HepG2 (cell line): ENCODE measurements around the gene ZNF12. TPM values are rescaled to one million over a fixed set of nuclear protein-coding genes. Genes with fewer than 3 reads are reported as not detected.

ENCODE experiments used
- ATAC-seq: fragments of 200-7000 bp; cut with Tn5 transposase; 3 replicates; pipeline ENCODE4 v1.9.1; 2020; ENCODE audit warnings: mild to moderate bottlenecking, moderate library complexity
- BruUV-seq: library from RNA; stranded (reverse); fragments of 400-500 nt; replicated peaks from 2 replicates; lab custom pipeline; 2021; lab: Mats Ljungman, UMichigan
- CTCF ChIA-PET: fragments of 300-600 bp; formaldehyde crosslinking; extraction: SDS; loops from one replicate; lab custom pipeline; 2021; ENCODE audit warnings: low total read pairs, inconsistent platforms, low intra/inter-chr PET ratio; lab: Yijun Ruan, JAX
- POLR2A ChIA-PET: fragments of 350-600 bp; sonication (Branson Sonifier 250); formaldehyde crosslinking; loops from one replicate; lab custom pipeline; 2020; ENCODE audit warnings: antibody characterized with exemption, inconsistent platforms; lab: Yijun Ruan, JAX
- DNase-seq: peaks from one replicate; pipeline ENCODE4 v3.0.0-alpha.2; 2015; ENCODE audit warnings: low spot score
- FAIRE-seq: peaks from 3 replicates; lab custom pipeline; 2011; peaks lifted over from hg19 to GRCh38; lab: Jason Lieb, UNC
- H2AFZ ChIP-seq: one replicate; pipeline ENCODE4 v1.6.1; 2011; ENCODE audit warnings: low read length, inconsistent platforms
- H3K27ac ChIP-seq: fragments of 300-600 bp; 3 replicates; pipeline ENCODE4 v1.8.0; 2011; ENCODE audit warnings: mixed run types, mild to moderate bottlenecking, mixed read lengths, low read length, inconsistent platforms; ENCODE audit not compliant: insufficient read depth; ENCODE audit errors: extremely low read length
- H3K27me3 ChIP-seq, 2 experiments: fragments of 200-600 bp in 1 of 2; 2 replicates in 1 of 2; 3 replicates in 1 of 2; pipeline versions ENCODE4 v1.6.0 to v1.8.0; 2011; ENCODE audit warnings: low read length in 2 of 2, mild to moderate bottlenecking in 2 of 2, moderate library complexity in 2 of 2, inconsistent platforms in 1 of 2; ENCODE audit not compliant: insufficient read depth in 2 of 2, control insufficient read depth in 1 of 2
- H3K36me3 ChIP-seq, 2 experiments: fragments of 200-600 bp in 1 of 2; replicated peaks in 1 of 2; 2 replicates in 1 of 2; 3 replicates in 1 of 2; pipeline versions ENCODE4 v1.5.1 to v1.8.0; 2011; ENCODE audit warnings: low read length in 2 of 2, inconsistent platforms in 1 of 2; ENCODE audit not compliant: insufficient read depth in 2 of 2, control insufficient read depth in 1 of 2
- H3K4me1 ChIP-seq: 2 replicates; pipeline ENCODE4 v1.5.1; 2012; ENCODE audit warnings: low read length, inconsistent platforms; ENCODE audit not compliant: insufficient read depth
- H3K4me2 ChIP-seq: 2 replicates; pipeline ENCODE4 v1.6.0; 2011; ENCODE audit warnings: low read depth, low read length, inconsistent platforms
- H3K4me3 ChIP-seq, 3 experiments: fragments of 200-600 bp in 1 of 3; sonication (generic), shearing (Covaris generic) in 1 of 3; replicated peaks in 1 of 3; 2 replicates each; pipeline ENCODE4 v1.5.1; 2011 to 2016; ENCODE audit warnings: low read length in 3 of 3, inconsistent platforms in 2 of 3, low read depth in 2 of 3, mild to moderate bottlenecking in 2 of 3, control low read depth in 1 of 3, mixed read lengths in 1 of 3; ENCODE audit not compliant: insufficient read depth in 1 of 3
- H3K79me2 ChIP-seq: one replicate; pipeline ENCODE4 v1.6.1; 2011; ENCODE audit warnings: low read length, inconsistent platforms; ENCODE audit not compliant: insufficient read depth
- H3K9ac ChIP-seq: 2 replicates; pipeline ENCODE4 v1.6.0; 2011; ENCODE audit warnings: mild to moderate bottlenecking, low read depth, low read length, inconsistent platforms; ENCODE audit not compliant: insufficient read depth
- H3K9me3 ChIP-seq: 2 replicates; pipeline ENCODE4 v1.5.1; 2012; ENCODE audit warnings: mild to moderate bottlenecking, low read length
- H4K20me1 ChIP-seq: 2 replicates; pipeline ENCODE4 v1.6.0; 2011; ENCODE audit warnings: inconsistent platforms, mild to moderate bottlenecking, low read length, moderate library complexity; ENCODE audit not compliant: insufficient read depth
- EEA1 ChIP-seq: sonication (generic); formaldehyde crosslinking; IDR thresholded peaks from 2 replicates; pipeline ENCODE4 v1.5.1; 2020; ENCODE audit warnings: mild to moderate bottlenecking, missing genetic modification reagents, borderline replicate concordance
- JUN ChIP-seq: sonication (generic); formaldehyde crosslinking; IDR thresholded peaks from 2 replicates; pipeline ENCODE4 v1.4.0; 2020; ENCODE audit warnings: mild to moderate bottlenecking, missing genetic modification reagents
- MAFF ChIP-seq: IDR thresholded peaks from 2 replicates; pipeline ENCODE4 v1.6.1; 2011; ENCODE audit warnings: low read depth, low read length, improper control_type of control experiment
- NRL ChIP-seq: sonication (generic); formaldehyde crosslinking; IDR thresholded peaks from 2 replicates; pipeline ENCODE4 v1.5.0; 2020; ENCODE audit warnings: missing genetic modification reagents, mild to moderate bottlenecking, moderate library complexity, borderline replicate concordance
- RELA ChIP-seq: sonication (generic); formaldehyde crosslinking; IDR thresholded peaks from 2 replicates; pipeline ENCODE4 v1.4.0; 2020; ENCODE audit warnings: missing genetic modification reagents
- SPEN ChIP-seq: sonication (generic); formaldehyde crosslinking; IDR thresholded peaks from 2 replicates; pipeline ENCODE4 v1.5.1; 2020; ENCODE audit warnings: low read depth, mild to moderate bottlenecking, missing genetic modification reagents
- ZFY ChIP-seq: sonication (generic); formaldehyde crosslinking; IDR thresholded peaks from 2 replicates; pipeline ENCODE4 v1.4.0; 2020; ENCODE audit warnings: missing genetic modification reagents
- ZNF224 ChIP-seq: sonication (generic); formaldehyde crosslinking; IDR thresholded peaks from 2 replicates; pipeline ENCODE4 v1.5.0; 2020; ENCODE audit warnings: mild to moderate bottlenecking, missing genetic modification reagents
- ZNF496 ChIP-seq: sonication (generic); formaldehyde crosslinking; IDR thresholded peaks from 2 replicates; pipeline ENCODE4 v1.8.1; 2023; ENCODE audit warnings: mild to moderate bottlenecking, moderate library complexity, missing genetic modification reagents; ENCODE audit not compliant: insufficient replicate concordance
- ZNF589 ChIP-seq: sonication (generic); formaldehyde crosslinking; conservative IDR thresholded peaks from 2 replicates; pipeline ENCODE4 v1.8.0; 2022; ENCODE audit warnings: mild to moderate bottlenecking, moderate library complexity, missing genetic modification reagents
- ZNF615 ChIP-seq: sonication (generic); formaldehyde crosslinking; IDR thresholded peaks from 2 replicates; pipeline ENCODE4 v1.5.0; 2020; ENCODE audit warnings: mild to moderate bottlenecking, missing genetic modification reagents, borderline replicate concordance
- ZSCAN22 ChIP-seq: sonication (generic); formaldehyde crosslinking; IDR thresholded peaks from 2 replicates; pipeline ENCODE4 v1.4.0; 2020; ENCODE audit warnings: mild to moderate bottlenecking, missing genetic modification reagents
- WGBS: methylation state at CpG from one replicate; pipeline ENCODE4 v1.1.6; 2017; ENCODE audit warnings: low lambda C conversion rate; 5-methylcytosine and 5-hydroxymethylcytosine counted together
- in situ Hi-C: cut with HindIII; loops from 2 replicates; pipeline ENCODE4 v1.10.0; 2017; ENCODE audit warnings: low pct_unique_long_range_greater_than_20kb; ENCODE audit not compliant: extremely low pct_ligation_motif_present
- intact Hi-C: fragments of 100-400 bp; cut with micrococcal nuclease; formaldehyde crosslinking; loops from one replicate; pipeline ENCODE4 v1.10.0; 2022; ENCODE audit not compliant: unreplicated experiment
- polyA plus RNA-seq, 8 experiments: library from polyadenylated mRNA; depleted of rRNA in 3 of 8; stranded (reverse) in 7 of 8; unstranded in 1 of 8; fragments of >200 nt; fragmentation: Illumina TruSeq in 4 of 8; extraction: Trizol in 4 of 8; gene quantifications; 2 replicates each; pipeline versions ENCODE4 v1.2.1 to v1.2.3, GENCODE V29; 2011 to 2016; ENCODE audit warnings: low read depth in 4 of 8, missing spikeins in 1 of 8, mixed read lengths in 1 of 8; ENCODE audit not compliant: insufficient read depth in 1 of 8
- total RNA-seq, 5 experiments: library from RNA; depleted of rRNA; stranded (reverse); fragments of >200 nt; fragmentation: Illumina TruSeq; extraction: Trizol; gene quantifications; 2 replicates each; pipeline ENCODE4 v1.2.3, GENCODE V29; 2016; ENCODE audit warnings: low read depth in 1 of 5
- TF ChIP-seq, protein P1 (sequence below): sonication (generic); formaldehyde crosslinking; IDR thresholded peaks from 2 replicates; pipeline ENCODE4 v1.5.1; 2020; ENCODE audit warnings: mild to moderate bottlenecking, moderate library complexity, missing genetic modification reagents
- TF ChIP-seq, protein P2 (sequence below): sonication (generic); formaldehyde crosslinking; IDR thresholded peaks from 2 replicates; pipeline ENCODE4 v1.9.0; 2021; ENCODE audit warnings: missing genetic modification reagents, borderline replicate concordance
- TF ChIP-seq, protein P3 (sequence below): sonication (generic); formaldehyde crosslinking; IDR thresholded peaks from 2 replicates; pipeline ENCODE4 v1.5.0; 2020; ENCODE audit warnings: missing genetic modification reagents
- TF ChIP-seq, protein P4 (sequence below): sonication (generic); formaldehyde crosslinking; conservative IDR thresholded peaks from 2 replicates; pipeline ENCODE4 v1.4.0; 2020; ENCODE audit warnings: mild to moderate bottlenecking, missing genetic modification reagents, moderate library complexity

Gene ZNF12
- total and polyA plus RNA-seq, 2 of the 13 experiments (the other 11 are each of a cell fraction or from before 2014, with no cell fraction given), result 21.4 to 22.8 TPM

DNA sequence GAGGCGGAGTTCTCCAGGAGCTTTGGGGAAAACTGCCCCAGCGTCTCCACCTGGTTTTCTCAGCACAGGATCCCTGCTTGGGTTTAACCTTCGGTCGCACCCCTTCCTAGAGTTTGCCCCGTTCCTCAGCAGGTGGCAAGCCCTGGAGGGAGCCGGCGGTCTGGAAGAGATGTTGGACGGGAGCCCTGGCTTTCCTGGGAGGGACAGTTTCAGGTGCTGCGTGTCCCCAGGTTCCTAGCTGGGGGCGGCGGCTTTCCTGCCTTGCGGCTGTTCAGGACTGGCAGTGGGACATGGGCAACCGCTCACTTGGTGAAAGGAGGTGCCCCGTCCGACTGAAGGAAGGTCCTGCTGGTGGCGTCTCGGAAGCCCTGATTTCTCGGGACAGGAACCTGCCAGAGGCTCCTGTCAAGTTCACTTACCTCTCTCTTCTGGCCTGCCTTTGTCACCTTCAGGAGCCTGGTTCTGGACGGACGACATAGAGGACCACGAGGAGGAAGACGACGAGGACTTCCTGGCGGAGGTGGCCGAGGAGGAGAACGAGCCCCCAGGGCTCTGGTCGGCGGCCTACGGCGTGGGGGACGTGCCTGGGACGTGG, 54.8 kb downstream of the ZNF12 start (continued):
- TF ChIP-seq, protein P1, sequence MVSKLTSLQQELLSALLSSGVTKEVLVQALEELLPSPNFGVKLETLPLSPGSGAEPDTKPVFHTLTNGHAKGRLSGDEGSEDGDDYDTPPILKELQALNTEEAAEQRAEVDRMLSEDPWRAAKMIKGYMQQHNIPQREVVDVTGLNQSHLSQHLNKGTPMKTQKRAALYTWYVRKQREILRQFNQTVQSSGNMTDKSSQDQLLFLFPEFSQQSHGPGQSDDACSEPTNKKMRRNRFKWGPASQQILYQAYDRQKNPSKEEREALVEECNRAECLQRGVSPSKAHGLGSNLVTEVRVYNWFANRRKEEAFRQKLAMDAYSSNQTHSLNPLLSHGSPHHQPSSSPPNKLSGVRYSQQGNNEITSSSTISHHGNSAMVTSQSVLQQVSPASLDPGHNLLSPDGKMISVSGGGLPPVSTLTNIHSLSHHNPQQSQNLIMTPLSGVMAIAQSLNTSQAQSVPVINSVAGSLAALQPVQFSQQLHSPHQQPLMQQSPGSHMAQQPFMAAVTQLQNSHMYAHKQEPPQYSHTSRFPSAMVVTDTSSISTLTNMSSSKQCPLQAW, result no peak
- TF ChIP-seq NRL (CRISPR knock-in tag) (no peak), SPEN (CRISPR knock-in tag) (no peak)
- TF ChIP-seq, all 625 proteins: peak for 0

DNA sequence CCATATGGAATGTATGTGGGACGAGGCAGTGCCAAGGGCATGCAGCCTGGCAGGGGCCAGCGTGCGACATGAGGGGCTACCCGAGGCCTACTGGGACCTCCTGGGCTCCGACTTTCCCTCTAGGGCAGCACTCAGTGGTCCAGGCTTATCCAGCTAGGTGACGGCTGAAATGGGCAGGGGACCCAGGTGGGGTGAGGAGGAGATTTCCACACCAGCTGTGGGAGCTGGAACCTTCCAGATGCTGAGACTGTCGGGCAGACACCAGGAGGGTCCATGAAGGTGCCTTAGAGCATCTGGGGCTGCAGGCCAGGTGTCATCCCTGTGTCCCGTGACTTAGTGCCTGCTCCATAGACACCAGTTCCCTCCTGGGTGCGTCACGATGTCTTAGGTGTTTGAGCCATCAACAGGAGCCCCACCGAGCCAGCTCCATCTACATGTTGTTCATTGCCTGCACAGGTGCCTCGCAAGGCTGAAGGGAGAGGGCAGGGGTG, 56.2 kb downstream of the ZNF12 start:
- Histone ChIP-seq H3K4me2 (no peak overlapping the region), H3K27me3 (no peaks in the 10 kb centered on the region), H4K20me1 (no peaks in the 10 kb centered on the region), H3K9ac (no peak overlapping the region), H3K4me3 (no peak overlapping the region), H3K4me1 (no peaks in the 10 kb centered on the region), H3K27ac (no peak overlapping the region), H2AFZ (no peak overlapping the region), H3K79me2 (no peaks in the 10 kb centered on the region), H3K36me3 (peaks cover 6 to 25% of the 10 kb centered on the region in 2 experiments; a peak in 3 of 5 replicates), H3K9me3 (no peaks in the 10 kb centered on the region)
- CTCF ChIA-PET, result no interaction called here
- in situ Hi-C loops (no loop called here), intact Hi-C loops (no loop called here)
- POLR2A ChIA-PET, result no interaction called here
- BruUV-seq, result no TSS peak
- no peak for DNase-seq
- FAIRE-seq, result no peak
- 99% methylated on average over 7 of the region's 12 CpGs for WGBS
- no peak for ATAC-seq
- TF ChIP-seq MAFF (no peak), ZNF615 (CRISPR knock-in tag) (no peak), JUN (CRISPR knock-in tag) (no peak), ZSCAN22 (CRISPR knock-in tag) (no peak), ZFY (CRISPR knock-in tag) (no peak), ZNF589 (CRISPR knock-in tag) (no peak), EEA1 (CRISPR knock-in tag) (no peak), ZNF224 (no peak), ZNF496 (CRISPR knock-in tag) (no peak), RELA (CRISPR knock-in tag) (no peak)
- TF ChIP-seq, protein P2, sequence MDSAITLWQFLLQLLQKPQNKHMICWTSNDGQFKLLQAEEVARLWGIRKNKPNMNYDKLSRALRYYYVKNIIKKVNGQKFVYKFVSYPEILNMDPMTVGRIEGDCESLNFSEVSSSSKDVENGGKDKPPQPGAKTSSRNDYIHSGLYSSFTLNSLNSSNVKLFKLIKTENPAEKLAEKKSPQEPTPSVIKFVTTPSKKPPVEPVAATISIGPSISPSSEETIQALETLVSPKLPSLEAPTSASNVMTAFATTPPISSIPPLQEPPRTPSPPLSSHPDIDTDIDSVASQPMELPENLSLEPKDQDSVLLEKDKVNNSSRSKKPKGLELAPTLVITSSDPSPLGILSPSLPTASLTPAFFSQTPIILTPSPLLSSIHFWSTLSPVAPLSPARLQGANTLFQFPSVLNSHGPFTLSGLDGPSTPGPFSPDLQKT (CRISPR knock-in tag), result no peak
- TF ChIP-seq, protein P3, sequence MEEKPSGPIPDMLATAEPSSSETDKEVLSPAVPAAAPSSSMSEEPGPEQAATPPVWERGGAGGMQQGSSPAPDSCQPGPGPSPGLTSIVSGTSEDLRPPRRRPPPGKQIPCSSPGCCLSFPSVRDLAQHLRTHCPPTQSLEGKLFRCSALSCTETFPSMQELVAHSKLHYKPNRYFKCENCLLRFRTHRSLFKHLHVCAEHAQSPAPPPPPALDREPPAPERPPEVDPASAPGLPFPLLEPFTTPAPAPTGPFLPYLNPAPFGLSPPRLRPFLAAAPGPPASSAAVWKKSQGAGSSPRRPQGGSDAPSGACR (CRISPR knock-in tag), result no peak
- TF ChIP-seq, protein P4, sequence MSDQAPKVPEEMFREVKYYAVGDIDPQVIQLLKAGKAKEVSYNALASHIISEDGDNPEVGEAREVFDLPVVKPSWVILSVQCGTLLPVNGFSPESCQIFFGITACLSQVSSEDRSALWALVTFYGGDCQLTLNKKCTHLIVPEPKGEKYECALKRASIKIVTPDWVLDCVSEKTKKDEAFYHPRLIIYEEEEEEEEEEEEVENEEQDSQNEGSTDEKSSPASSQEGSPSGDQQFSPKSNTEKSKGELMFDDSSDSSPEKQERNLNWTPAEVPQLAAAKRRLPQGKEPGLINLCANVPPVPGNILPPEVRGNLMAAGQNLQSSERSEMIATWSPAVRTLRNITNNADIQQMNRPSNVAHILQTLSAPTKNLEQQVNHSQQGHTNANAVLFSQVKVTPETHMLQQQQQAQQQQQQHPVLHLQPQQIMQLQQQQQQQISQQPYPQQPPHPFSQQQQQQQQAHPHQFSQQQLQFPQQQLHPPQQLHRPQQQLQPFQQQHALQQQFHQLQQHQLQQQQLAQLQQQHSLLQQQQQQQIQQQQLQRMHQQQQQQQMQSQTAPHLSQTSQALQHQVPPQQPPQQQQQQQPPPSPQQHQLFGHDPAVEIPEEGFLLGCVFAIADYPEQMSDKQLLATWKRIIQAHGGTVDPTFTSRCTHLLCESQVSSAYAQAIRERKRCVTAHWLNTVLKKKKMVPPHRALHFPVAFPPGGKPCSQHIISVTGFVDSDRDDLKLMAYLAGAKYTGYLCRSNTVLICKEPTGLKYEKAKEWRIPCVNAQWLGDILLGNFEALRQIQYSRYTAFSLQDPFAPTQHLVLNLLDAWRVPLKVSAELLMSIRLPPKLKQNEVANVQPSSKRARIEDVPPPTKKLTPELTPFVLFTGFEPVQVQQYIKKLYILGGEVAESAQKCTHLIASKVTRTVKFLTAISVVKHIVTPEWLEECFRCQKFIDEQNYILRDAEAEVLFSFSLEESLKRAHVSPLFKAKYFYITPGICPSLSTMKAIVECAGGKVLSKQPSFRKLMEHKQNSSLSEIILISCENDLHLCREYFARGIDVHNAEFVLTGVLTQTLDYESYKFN (CRISPR knock-in tag), result no peak
